ENCODE measurements around the gene BAD.

The BAD gene

DNA sequence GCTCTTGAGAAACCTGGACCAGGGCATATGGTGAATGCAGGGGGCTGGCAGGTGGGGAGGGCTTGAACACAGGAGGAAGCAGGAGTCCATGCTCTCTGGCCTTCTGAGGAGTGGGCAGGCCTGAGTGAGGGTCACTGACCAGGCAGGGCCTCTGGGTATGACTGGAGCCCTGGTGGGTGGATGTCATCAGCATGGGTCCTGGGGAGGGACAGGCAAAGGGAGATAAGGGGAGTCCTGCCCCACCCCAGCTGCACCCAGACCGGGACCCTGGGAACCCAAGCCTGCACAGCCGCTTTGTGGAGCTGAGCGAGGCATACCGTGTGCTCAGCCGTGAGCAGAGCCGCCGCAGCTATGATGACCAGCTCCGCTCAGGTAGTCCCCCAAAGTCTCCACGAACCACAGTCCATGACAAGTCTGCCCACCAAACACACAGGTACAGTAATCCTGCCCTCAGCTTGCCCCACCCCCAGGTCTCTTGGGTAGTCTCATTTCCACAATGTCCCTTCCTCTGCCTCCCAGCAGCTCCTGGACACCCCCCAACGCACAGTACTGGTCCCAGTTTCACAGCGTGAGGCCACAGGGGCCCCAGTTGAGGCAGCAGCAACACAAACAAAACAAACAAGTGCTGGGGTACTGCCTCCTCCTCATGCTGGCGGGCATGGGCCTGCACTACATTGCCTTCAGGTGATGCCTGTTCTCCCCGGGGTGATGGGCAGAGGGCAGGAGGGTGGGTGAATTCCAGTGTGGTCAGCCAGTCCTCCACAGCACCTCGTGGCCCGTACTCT is 52.1 kb downstream of the BAD start:
- WGBS (ENCODE audit: extremely low coverage, insufficient coverage, insufficient read length), result no CpG with 5 or more reads among the region's 15 CpGs
- no peak overlapping the region for H3K4ac ChIP-seq (ENCODE audit: low read depth, low read length)
- H3K4me1 ChIP-seq (ENCODE audit: control insufficient read depth in 1 of 2, insufficient read depth in 2 of 2, low read length in 2 of 2), result peaks cover 5 to 7% of the 10 kb centered on the region in 2 experiments
- no peak overlapping the region for H2AFZ ChIP-seq (ENCODE audit: insufficient read depth, low read length, poor library complexity)
- no peak overlapping the region for H4K12ac ChIP-seq (ENCODE audit: low read depth, low read length)
- DNase-seq, result no peak
- H3K36me3 ChIP-seq (ENCODE audit: control insufficient read depth in 1 of 2, insufficient read depth in 2 of 2, low read length in 2 of 2), result peaks cover 3 to 8% of the 10 kb centered on the region in 2 experiments
- no peak overlapping the region for H3K14ac ChIP-seq (ENCODE audit: low read length)
- peaks cover 11% of the 10 kb centered on the region for H3K79me1 ChIP-seq (ENCODE audit: low read length)
- H3K9ac ChIP-seq (ENCODE audit: low read length), result no peak overlapping the region
- no peak overlapping the region for H3K4me3 ChIP-seq (ENCODE audit: low read depth, low read length)
- no peaks in the 10 kb centered on the region for H3K27me3 ChIP-seq (ENCODE audit: insufficient read depth, low read length)
- no peaks in the 10 kb centered on the region for H3K9me3 ChIP-seq (ENCODE audit: insufficient read depth, low read depth, low read length)
- no peak overlapping the region for H4K8ac ChIP-seq (ENCODE audit: low read depth, low read length)
- H3K18ac ChIP-seq (ENCODE audit: low read length), result no peak overlapping the region
- no peak overlapping the region for H2BK5ac ChIP-seq (ENCODE audit: low read depth, low read length, poor library complexity)
- H2BK12ac ChIP-seq (ENCODE audit: low read length), result no peak overlapping the region
- peaks cover 10% of the 10 kb centered on the region for H3K79me2 ChIP-seq (ENCODE audit: control insufficient read depth, insufficient read depth, low read length, poor library complexity)
- H2AK5ac ChIP-seq (ENCODE audit: low read length), result no peak overlapping the region
- no peak overlapping the region for H4K91ac ChIP-seq (ENCODE audit: low read depth, low read length)
- H3K4me2 ChIP-seq (ENCODE audit: low read length), result no peak overlapping the region
- H3K27ac ChIP-seq (ENCODE audit: low read depth, low read length), result no peak overlapping the region
- no peak overlapping the region for H3K23ac ChIP-seq (ENCODE audit: low read length)
- H2BK120ac ChIP-seq (ENCODE audit: insufficient read depth, low read length, poor library complexity), result no peak overlapping the region

DNA sequence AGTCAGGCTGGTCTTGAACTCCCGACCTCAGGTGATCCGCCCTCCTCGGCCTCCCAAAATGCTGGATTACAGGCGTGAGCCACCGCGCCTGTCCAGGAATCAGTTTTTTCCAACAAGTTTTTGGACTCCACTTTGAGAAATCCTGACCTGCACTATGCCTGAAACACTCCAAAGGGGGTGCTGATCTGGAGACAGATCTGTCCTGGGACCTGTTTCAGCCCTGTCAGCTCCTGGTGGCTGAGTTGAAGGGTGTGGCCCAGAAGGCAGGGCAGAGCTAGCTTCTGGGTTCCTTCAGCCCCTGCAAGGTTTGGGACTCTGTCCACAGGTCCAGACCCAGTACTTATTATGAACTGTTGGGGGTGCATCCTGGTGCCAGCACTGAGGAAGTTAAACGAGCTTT is 52.9 kb downstream of the BAD start:
- WGBS (ENCODE audit: extremely low coverage, insufficient coverage, insufficient read length), result no CpG with 5 or more reads among the region's 7 CpGs
- peaks cover 0 to 4% of the 10 kb centered on the region in 2 experiments for H3K36me3 ChIP-seq (ENCODE audit: control insufficient read depth in 1 of 2, insufficient read depth in 2 of 2, low read length in 2 of 2)
- H3K18ac ChIP-seq (ENCODE audit: low read length), result no peak overlapping the region
- H3K9ac ChIP-seq (ENCODE audit: low read length), result no peak overlapping the region
- no peak overlapping the region for H2BK12ac ChIP-seq (ENCODE audit: low read length)
- H3K79me1 ChIP-seq (ENCODE audit: low read length), result peaks cover 13% of the 10 kb centered on the region
- no peak overlapping the region for H3K4me3 ChIP-seq (ENCODE audit: low read depth, low read length)
- H3K4me1 ChIP-seq (ENCODE audit: control insufficient read depth in 1 of 2, insufficient read depth in 2 of 2, low read length in 2 of 2), result peaks cover 11% of the 10 kb centered on the region in 2 experiments
- no peak overlapping the region for H3K14ac ChIP-seq (ENCODE audit: low read length)
- no peak overlapping the region for H2BK5ac ChIP-seq (ENCODE audit: low read depth, low read length, poor library complexity)
- no peak overlapping the region for H3K4me2 ChIP-seq (ENCODE audit: low read length)
- H4K91ac ChIP-seq (ENCODE audit: low read depth, low read length), result no peak overlapping the region
- H4K12ac ChIP-seq (ENCODE audit: low read depth, low read length), result no peak overlapping the region
- no peaks in the 10 kb centered on the region for H3K9me3 ChIP-seq (ENCODE audit: insufficient read depth, low read depth, low read length)
- H2AK5ac ChIP-seq (ENCODE audit: low read length), result no peak overlapping the region
- H3K79me2 ChIP-seq (ENCODE audit: control insufficient read depth, insufficient read depth, low read length, poor library complexity), result peaks cover 10% of the 10 kb centered on the region
- H3K23ac ChIP-seq (ENCODE audit: low read length), result no peak overlapping the region
- H3K4ac ChIP-seq (ENCODE audit: low read depth, low read length), result no peak overlapping the region
- no peak overlapping the region for H4K8ac ChIP-seq (ENCODE audit: low read depth, low read length)
- H3K27ac ChIP-seq (ENCODE audit: low read depth, low read length), result no peak overlapping the region
- no peak overlapping the region for H2AFZ ChIP-seq (ENCODE audit: insufficient read depth, low read length, poor library complexity)
- DNase-seq, result no peak
- H2BK120ac ChIP-seq (ENCODE audit: insufficient read depth, low read length, poor library complexity), result no peak overlapping the region
- no peaks in the 10 kb centered on the region for H3K27me3 ChIP-seq (ENCODE audit: insufficient read depth, low read length)

GRCh38 chr11:64230985-64231365 is 53.5 kb downstream of the BAD start:
- no CpG with 5 or more reads among the region's 8 CpGs for WGBS (ENCODE audit: extremely low coverage, insufficient coverage, insufficient read length)
- Histone ChIP-seq H2AK5ac (ENCODE audit: low read length) (no peak overlapping the region), H3K27ac (ENCODE audit: low read depth, low read length) (no peak overlapping the region), H3K4ac (ENCODE audit: low read depth, low read length) (no peak overlapping the region), H3K9me3 (ENCODE audit: insufficient read depth, low read depth, low read length) (no peaks in the 10 kb centered on the region), H3K36me3 (ENCODE audit: control insufficient read depth in 1 of 2, insufficient read depth in 2 of 2, low read length in 2 of 2) (peaks cover 0 to 2% of the 10 kb centered on the region in 2 experiments), H3K14ac (ENCODE audit: low read length) (peak overlapping the region; percentile 87), H2AFZ (ENCODE audit: insufficient read depth, low read length, poor library complexity) (peak overlapping the region; percentile 65), H2BK12ac (ENCODE audit: low read length) (no peak overlapping the region), H3K4me2 (ENCODE audit: low read length) (peak overlapping the region; percentile 94), H3K23ac (ENCODE audit: low read length) (no peak overlapping the region), H3K9ac (ENCODE audit: low read length) (peak overlapping the region; percentile 87), H3K18ac (ENCODE audit: low read length) (peak overlapping the region; percentile 50), H3K4me1 (ENCODE audit: control insufficient read depth in 1 of 2, insufficient read depth in 2 of 2, low read length in 2 of 2) (peaks cover 12 to 13% of the 10 kb centered on the region in 2 experiments), H4K12ac (ENCODE audit: low read depth, low read length) (peak overlapping the region; percentile 89), H3K27me3 (ENCODE audit: insufficient read depth, low read length) (no peaks in the 10 kb centered on the region), H3K79me2 (ENCODE audit: control insufficient read depth, insufficient read depth, low read length, poor library complexity) (peaks cover 14% of the 10 kb centered on the region), H3K79me1 (ENCODE audit: low read length) (peaks cover 17% of the 10 kb centered on the region), H2BK5ac (ENCODE audit: low read depth, low read length, poor library complexity) (peak overlapping the region; percentile 65), H4K91ac (ENCODE audit: low read depth, low read length) (peak overlapping the region; percentile 72), H4K8ac (ENCODE audit: low read depth, low read length) (peak overlapping the region; percentile 91), H2BK120ac (ENCODE audit: insufficient read depth, low read length, poor library complexity) (peak overlapping the region; percentile 74), H3K4me3 (ENCODE audit: low read depth, low read length) (peak overlapping the region; percentile 88)
- no peak for DNase-seq

DNA sequence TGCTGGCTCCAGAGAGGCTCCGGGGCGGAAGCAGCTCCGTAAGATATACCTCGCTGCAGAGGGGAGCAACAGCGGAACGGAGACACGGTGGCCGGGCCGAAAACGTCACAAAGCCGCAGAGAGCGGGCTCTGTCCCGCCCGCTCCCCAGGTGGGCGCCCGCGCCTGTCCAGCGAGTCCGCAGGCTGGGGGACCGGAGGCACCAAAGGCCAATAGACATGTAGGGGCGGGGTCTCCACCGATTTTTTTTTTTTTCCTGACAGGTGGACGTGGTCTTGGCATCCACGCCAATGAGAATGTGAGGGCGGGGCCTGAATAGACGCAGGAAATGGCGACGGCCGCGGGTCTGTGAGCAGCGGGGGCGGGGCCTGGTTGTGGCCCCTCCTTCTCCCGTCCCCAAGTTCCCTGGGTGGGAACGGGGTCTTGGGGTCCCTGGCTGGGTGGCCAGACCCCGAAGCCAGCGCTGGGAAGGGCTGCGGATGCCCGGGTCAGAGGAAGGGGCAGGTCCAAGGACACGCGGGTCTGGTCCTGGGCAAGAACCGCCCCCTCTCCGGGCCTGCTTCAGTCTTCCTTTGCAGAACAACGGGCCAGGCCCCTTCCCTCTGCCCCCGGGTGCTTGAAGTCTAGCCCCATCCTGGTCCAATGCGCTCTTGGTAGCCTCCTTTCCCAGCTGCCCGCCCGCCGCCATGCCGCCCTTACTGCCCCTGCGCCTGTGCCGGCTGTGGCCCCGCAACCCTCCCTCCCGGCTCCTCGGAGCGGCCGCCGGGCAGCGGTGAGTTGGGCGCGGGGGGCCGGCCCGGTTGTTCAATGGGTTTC is 54.1 kb downstream of the BAD start, which contains the start of gene DNAJC4:
Gene DNAJC4, plus strand, starts transcription at position 378 of the 814 bp plus-strand sequence. Its CDS starts 307 bp downstream, at position 685.
- Histone ChIP-seq H3K27me3 (ENCODE audit: insufficient read depth, low read length) (no peaks in the 10 kb centered on the region), H2BK120ac (ENCODE audit: insufficient read depth, low read length, poor library complexity) (peak within 1 kb of the TSS; percentile 74), H3K23ac (ENCODE audit: low read length) (no peak within 1 kb of the TSS), H3K4me3 (ENCODE audit: low read depth, low read length) (peak within 1 kb of the TSS; percentile 88), H3K79me1 (ENCODE audit: low read length) (peaks cover 23% of the 10 kb centered on the region), H2AK5ac (ENCODE audit: low read length) (peak within 1 kb of the TSS; percentile 55), H3K9me3 (ENCODE audit: insufficient read depth, low read depth, low read length) (no peaks in the 10 kb centered on the region), H2BK5ac (ENCODE audit: low read depth, low read length, poor library complexity) (peak within 1 kb of the TSS; percentile 65), H3K4me2 (ENCODE audit: low read length) (peak within 1 kb of the TSS; percentile 94), H3K14ac (ENCODE audit: low read length) (peak within 1 kb of the TSS; percentile 87), H4K91ac (ENCODE audit: low read depth, low read length) (peak within 1 kb of the TSS; percentile 72), H3K4me1 (ENCODE audit: control insufficient read depth in 1 of 2, insufficient read depth in 2 of 2, low read length in 2 of 2) (peaks cover 15 to 16% of the 10 kb centered on the region in 2 experiments), H3K79me2 (ENCODE audit: control insufficient read depth, insufficient read depth, low read length, poor library complexity) (peaks cover 20% of the 10 kb centered on the region), H3K36me3 (ENCODE audit: control insufficient read depth in 1 of 2, insufficient read depth in 2 of 2, low read length in 2 of 2) (peaks cover 0 to 2% of the 10 kb centered on the region in 2 experiments), H3K4ac (ENCODE audit: low read depth, low read length) (peak within 1 kb of the TSS; percentile 28), H2BK12ac (ENCODE audit: low read length) (no peak within 1 kb of the TSS), H3K27ac (ENCODE audit: low read depth, low read length) (peak within 1 kb of the TSS; percentile 68), H4K8ac (ENCODE audit: low read depth, low read length) (peak within 1 kb of the TSS; percentile 91), H4K12ac (ENCODE audit: low read depth, low read length) (peak within 1 kb of the TSS; percentile 89), H2AFZ (ENCODE audit: insufficient read depth, low read length, poor library complexity) (peak within 1 kb of the TSS; percentile 65), H3K9ac (ENCODE audit: low read length) (peak within 1 kb of the TSS; percentile 87), H3K18ac (ENCODE audit: low read length) (peak within 1 kb of the TSS; percentile 50)
- peak; percentile 90 to 93 for DNase-seq
- no CpG with 5 or more reads among the region's 62 CpGs for WGBS (ENCODE audit: extremely low coverage, insufficient coverage, insufficient read length)

All from trophoblast cell (in vitro differentiated cells and primary cell).